GM06990 (cell line): Measurements from ENCODE around the gene PPP4C.

Source experiments
- DNase-seq: peaks from one replicate; pipeline ENCODE4 v3.0.0-alpha.2; 2011; ENCODE audit not compliant: insufficient read length; ENCODE audit errors: extremely low read depth
- H3K27me3 ChIP-seq: replicated peaks from 2 replicates; pipeline ENCODE4 v1.6.0; 2011; ENCODE audit warnings: low read length; ENCODE audit not compliant: control insufficient read depth, insufficient read depth
- H3K36me3 ChIP-seq: 2 replicates; pipeline ENCODE4 v1.5.1; 2011; ENCODE audit warnings: low read length; ENCODE audit not compliant: control insufficient read depth, insufficient read depth
- H3K4me3 ChIP-seq: replicated peaks from 2 replicates; pipeline ENCODE4 v1.5.1; 2011; ENCODE audit warnings: low read depth, mild to moderate bottlenecking, control low read depth, low read length
- CTCF ChIP-seq: IDR thresholded peaks from 2 replicates; pipeline ENCODE4 v1.5.1; 2011; ENCODE audit warnings: low read length, control low read depth, mild to moderate bottlenecking, inconsistent platforms; ENCODE audit not compliant: insufficient read depth, poor library complexity, severe bottlenecking

PPP4C gene

GRCh38 chr16:30041841-30042240 lies 34.0 kb upstream of the PPP4C start:
- DNase-seq: no peak
- H3K4me3 ChIP-seq: no peak overlapping the region

GRCh38 chr16:30046178-30046577 lies 29.6 kb upstream of the PPP4C start:
- no peak for TF ChIP-seq CTCF
- H3K36me3 ChIP-seq: no peaks in the 10 kb centered on the region

More at GRCh38 chr16:30041841-30042240, 34.0 kb upstream of the PPP4C start:
- H3K36me3 ChIP-seq: no peaks in the 10 kb centered on the region
- TF ChIP-seq CTCF: peak; percentile 46
- no peaks in the 10 kb centered on the region; the same call in 1 of the 2 replicates for H3K27me3 ChIP-seq

GRCh38 chr16:30046588-30046987 lies 29.2 kb upstream of the PPP4C start:
- TF ChIP-seq CTCF: no peak
- DNase-seq: no peak
- no peak overlapping the region for H3K4me3 ChIP-seq
- H3K36me3 ChIP-seq: no peaks in the 10 kb centered on the region
- no peaks in the 10 kb centered on the region for H3K27me3 ChIP-seq

More at GRCh38 chr16:30046178-30046577, 29.6 kb upstream of the PPP4C start:
- Histone ChIP-seq H3K27me3 (no peaks in the 10 kb centered on the region), H3K4me3 (no peak overlapping the region)
- no peak for DNase-seq

- TF ChIP-seq CTCF: no peak
- no peak for DNase-seq
- Histone ChIP-seq H3K36me3 (no peaks in the 10 kb centered on the region), H3K27me3 (no peaks in the 10 kb centered on the region), H3K4me3 (no peak overlapping the region)
Observed at GRCh38 chr16:30049871-30050270, 25.9 kb upstream of the PPP4C start.

- no peak for DNase-seq
- Histone ChIP-seq H3K27me3 (no peaks in the 10 kb centered on the region), H3K36me3 (no peaks in the 10 kb centered on the region), H3K4me3 (no peak overlapping the region)
- TF ChIP-seq CTCF: no peak
Observed at GRCh38 chr16:30051518-30051917, 24.3 kb upstream of the PPP4C start.
